Smooth muscle cell (in vitro differentiated cells): ENCODE data around the gene BRAP. TPM values are rescaled to one million over a fixed set of nuclear protein-coding genes. Genes with fewer than 3 reads are reported as not detected.
"Not testable (repeated sequence)": the region's sequence is repeated elsewhere in the genome, so short reads cannot be mapped to it uniquely, and the experiment has no call there.

Source experiments
- DNase-seq: peaks from one replicate; lab custom pipeline; 2025; ENCODE audit not compliant: unreplicated experiment; lab: John Stamatoyannopoulos, UW
- H2AFZ ChIP-seq: fragments of 200-600 bp; sonication (generic); 2 replicates; pipeline ENCODE4 v1.6.0; 2016; ENCODE audit warnings: antibody characterized with exemption, low read depth, mild to moderate bottlenecking
- H3F3A ChIP-seq: fragments of 200-600 bp; sonication (generic); 2 replicates; pipeline ENCODE4 v1.6.0; 2017; ENCODE audit warnings: antibody characterized with exemption, low read depth
- H3K27ac ChIP-seq: fragments of 200-600 bp; sonication (generic); 2 replicates; pipeline ENCODE4 v1.5.1; 2016; ENCODE audit warnings: low read depth, mild to moderate bottlenecking
- H3K27me3 ChIP-seq: fragments of 200-600 bp; sonication (generic); 2 replicates; pipeline ENCODE4 v1.6.1; 2016; ENCODE audit warnings: low read depth, mild to moderate bottlenecking
- H3K36me3 ChIP-seq: fragments of 200-600 bp; sonication (generic); 2 replicates; pipeline ENCODE4 v1.5.1; 2016; ENCODE audit warnings: low read depth
- H3K4me1 ChIP-seq: fragments of 200-600 bp; sonication (generic); 2 replicates; pipeline ENCODE4 v1.5.1; 2016; ENCODE audit warnings: low read depth
- H3K4me2 ChIP-seq: fragments of 200-600 bp; sonication (generic); 2 replicates; pipeline ENCODE4 v1.6.0; 2016; ENCODE audit warnings: mild to moderate bottlenecking
- H3K4me3 ChIP-seq: fragments of 200-600 bp; sonication (generic); 2 replicates; pipeline ENCODE4 v1.5.1; 2016; ENCODE audit warnings: mild to moderate bottlenecking
- H3K79me2 ChIP-seq: fragments of 200-600 bp; sonication (generic); 2 replicates; pipeline ENCODE4 v1.6.0; 2016; ENCODE audit warnings: low read depth, mild to moderate bottlenecking
- H3K9ac ChIP-seq: fragments of 200-600 bp; sonication (generic); 2 replicates; pipeline ENCODE4 v1.6.0; 2016; ENCODE audit warnings: low read depth
- H3K9me3 ChIP-seq: fragments of 200-600 bp; sonication (generic); replicated peaks from 2 replicates; pipeline ENCODE4 v1.5.1; 2016; ENCODE audit warnings: low read depth
- H4K20me1 ChIP-seq: fragments of 200-600 bp; sonication (generic); 2 replicates; pipeline ENCODE4 v1.6.0; 2016; ENCODE audit warnings: low read depth
- CTCF ChIP-seq: fragments of 200-600 bp; sonication (generic); IDR thresholded peaks from 2 replicates; pipeline ENCODE4 v1.5.1; 2017; ENCODE audit warnings: borderline replicate concordance, mild to moderate bottlenecking, antibody characterized with exemption; ENCODE audit not compliant: insufficient read depth, poor library complexity, severe bottlenecking
- WGBS: methylation state at CpG from one replicate; pipeline ENCODE4 v1.1.7; 2016; ENCODE audit warnings: low lambda C conversion rate; 5-methylcytosine and 5-hydroxymethylcytosine counted together
- polyA plus RNA-seq: library from polyadenylated mRNA; unstranded; fragments of >200 nt; fragmentation: Nextera tagmentation; extraction: Ambion mirVana; gene quantifications from 2 replicates; pipeline ENCODE4 v1.2.1, GENCODE V29; 2016
- total RNA-seq: library from RNA; depleted of rRNA; stranded (reverse); fragments of >200 nt; gene quantifications from 2 replicates; pipeline ENCODE4 v1.2.3, GENCODE V29; 2014

BRAP gene
- total and polyA plus RNA-seq, 2 experiments from 2014 or later = 16.4 to 18.8 TPM

- H3K4me2 ChIP-seq = no peak overlapping the region
- H3K36me3 ChIP-seq = no peaks in the 10 kb centered on the region
- TF ChIP-seq CTCF = no peak
These were observed 79.6 kb downstream of the BRAP start for GRCh38 chr12:111605911-111606766.

GRCh38 chr12:111602857-111603256 lies 82.9 kb downstream of the BRAP start:
- H3K79me2 ChIP-seq = peaks cover 17% of the 10 kb centered on the region
- not testable (repeated sequence) for H3K4me3 ChIP-seq, H3K4me2 ChIP-seq, H2AFZ ChIP-seq, H3K36me3 ChIP-seq, H3F3A ChIP-seq, DNase-seq, H4K20me1 ChIP-seq, H3K9me3 ChIP-seq, H3K9ac ChIP-seq, H3K4me1 ChIP-seq, H3K27ac ChIP-seq, H3K27me3 ChIP-seq
- 96% methylated on average over 11 of the region's 11 CpGs for WGBS

More at GRCh38 chr12:111605911-111606766, 79.6 kb downstream of the BRAP start:
- no peak overlapping the region for H2AFZ ChIP-seq
- no peaks in the 10 kb centered on the region for H3K27me3 ChIP-seq
- no peak overlapping the region for H3K9ac ChIP-seq
- H3K4me1 ChIP-seq = no peaks in the 10 kb centered on the region
- WGBS = 89% methylated on average over 7 of the region's 7 CpGs
- H3K4me3 ChIP-seq = no peak overlapping the region
- H3K27ac ChIP-seq = no peak overlapping the region
- no peak for DNase-seq
- peaks cover 7% of the 10 kb centered on the region for H3K79me2 ChIP-seq
- H4K20me1 ChIP-seq = no peaks in the 10 kb centered on the region
- no peaks in the 10 kb centered on the region for H3F3A ChIP-seq
- H3K9me3 ChIP-seq = no peaks in the 10 kb centered on the region

GRCh38 chr12:111602348-111602747 lies 83.4 kb downstream of the BRAP start:
- Histone ChIP-seq H3K4me2 (no peak overlapping the region), H3K27me3 (no peaks in the 10 kb centered on the region), H2AFZ (no peak overlapping the region), H3K9me3 (no peaks in the 10 kb centered on the region), H3F3A (no peaks in the 10 kb centered on the region), H3K36me3 (no peaks in the 10 kb centered on the region), H3K4me1 (peaks cover 6% of the 10 kb centered on the region), H3K9ac (no peak overlapping the region), H3K4me3 (no peak overlapping the region), H3K79me2 (peaks cover 21% of the 10 kb centered on the region), H3K27ac (no peak overlapping the region), H4K20me1 (peaks cover 4% of the 10 kb centered on the region)
- WGBS = 98% methylated on average over 2 of the region's 2 CpGs
- TF ChIP-seq CTCF = no peak
- no peak for DNase-seq

GRCh38 chr12:111600986-111601385 lies 84.8 kb downstream of the BRAP start:
- 98% methylated on average over 12 of the region's 12 CpGs for WGBS
- not testable (repeated sequence) for DNase-seq

More at GRCh38 chr12:111600986-111601385, 84.8 kb downstream of the BRAP start:
- H3K27me3 ChIP-seq, H3K27ac ChIP-seq, H3F3A ChIP-seq, H3K4me2 ChIP-seq, H3K9ac ChIP-seq, H3K9me3 ChIP-seq, H2AFZ ChIP-seq, H3K4me3 ChIP-seq, H3K36me3 ChIP-seq: not testable (repeated sequence)
- peaks cover 35% of the 10 kb centered on the region for H3K79me2 ChIP-seq
- peaks cover 18% of the 10 kb centered on the region for H4K20me1 ChIP-seq
- H3K4me1 ChIP-seq = peaks cover 15% of the 10 kb centered on the region
